Tibial nerve (tissue), 4 donors: Measurements from ENCODE around the gene ZFAND5. TPM values are rescaled to one million over a fixed set of nuclear protein-coding genes. Genes with fewer than 3 reads are reported as not detected.

Experiments
- DNase-seq, 2 donors: peaks; one replicate each; pipeline ENCODE4 v3.0.0-alpha.2; 2019; ENCODE audit warnings: low spot score in 2 of 2
- H3K27ac ChIP-seq, 4 donors: fragments of 200-600 bp; sonication (generic) in 3 of 4; one replicate each; pipeline ENCODE4 v1.5.1; 2017 to 2019; ENCODE audit warnings: mild to moderate bottlenecking in 1 of 4
- H3K27me3 ChIP-seq, 2 donors: fragments of 200-600 bp; sonication (generic) in 1 of 2; one replicate each; pipeline versions ENCODE4 v1.5.1 to v1.6.0; 2017 to 2019
- H3K36me3 ChIP-seq, 3 donors: fragments of 200-600 bp; sonication (generic); one replicate each; pipeline ENCODE4 v1.5.1; 2018 to 2019
- H3K4me1 ChIP-seq, 4 donors: fragments of 200-600 bp; sonication (generic) in 3 of 4; one replicate each; pipeline ENCODE4 v1.5.1; 2017 to 2019
- H3K4me3 ChIP-seq, 4 donors: fragments of 200-600 bp; sonication (generic) in 3 of 4; one replicate each; pipeline ENCODE4 v1.5.1; 2017 to 2019; ENCODE audit warnings: mild to moderate bottlenecking in 1 of 4, moderate library complexity in 1 of 4
- H3K9me3 ChIP-seq, 4 donors: fragments of 200-600 bp; sonication (generic) in 3 of 4; one replicate each; pipeline ENCODE4 v1.5.1; 2017 to 2019
- CTCF ChIP-seq, 5 experiments: fragments of 200-600 bp in 3 of 5; fragments of 450-650 bp in 2 of 5; sonication (generic) in 3 of 5; IDR thresholded peaks; one replicate each; pipeline ENCODE4 v1.5.1; 2016 to 2019; ENCODE audit warnings: antibody characterized with exemption in 5 of 5, mild to moderate bottlenecking in 3 of 5, moderate library complexity in 2 of 5
- EP300 ChIP-seq, 2 donors: sonication (generic); formaldehyde crosslinking; IDR thresholded peaks; one replicate each; pipeline ENCODE4 v1.6.1; 2017; ENCODE audit warnings: antibody characterized with exemption in 2 of 2, mild to moderate bottlenecking in 1 of 2
- POLR2A ChIP-seq, 2 donors: fragments of 450-650 bp; IDR thresholded peaks; one replicate each; pipeline ENCODE4 v1.6.1; 2017; ENCODE audit warnings: antibody characterized with exemption in 2 of 2, mild to moderate bottlenecking in 2 of 2, moderate library complexity in 2 of 2
- WGBS, 2 donors: methylation state at CpG; one replicate each; pipeline ENCODE4 v1.1.5; 2018; 5-methylcytosine and 5-hydroxymethylcytosine counted together
- total RNA-seq, 4 donors: library from RNA; depleted of rRNA; stranded (reverse); fragments of >200 nt; gene quantifications; one replicate each; pipeline ENCODE4 v1.1.0, GENCODE V29; 2016

ZFAND5 gene
- 1,000 to 10,000 TPM in 3 of 4 donors, 100 to 1,000 TPM in 1; 907 to 1,573 (median 1,091) TPM for total RNA-seq

DNA sequence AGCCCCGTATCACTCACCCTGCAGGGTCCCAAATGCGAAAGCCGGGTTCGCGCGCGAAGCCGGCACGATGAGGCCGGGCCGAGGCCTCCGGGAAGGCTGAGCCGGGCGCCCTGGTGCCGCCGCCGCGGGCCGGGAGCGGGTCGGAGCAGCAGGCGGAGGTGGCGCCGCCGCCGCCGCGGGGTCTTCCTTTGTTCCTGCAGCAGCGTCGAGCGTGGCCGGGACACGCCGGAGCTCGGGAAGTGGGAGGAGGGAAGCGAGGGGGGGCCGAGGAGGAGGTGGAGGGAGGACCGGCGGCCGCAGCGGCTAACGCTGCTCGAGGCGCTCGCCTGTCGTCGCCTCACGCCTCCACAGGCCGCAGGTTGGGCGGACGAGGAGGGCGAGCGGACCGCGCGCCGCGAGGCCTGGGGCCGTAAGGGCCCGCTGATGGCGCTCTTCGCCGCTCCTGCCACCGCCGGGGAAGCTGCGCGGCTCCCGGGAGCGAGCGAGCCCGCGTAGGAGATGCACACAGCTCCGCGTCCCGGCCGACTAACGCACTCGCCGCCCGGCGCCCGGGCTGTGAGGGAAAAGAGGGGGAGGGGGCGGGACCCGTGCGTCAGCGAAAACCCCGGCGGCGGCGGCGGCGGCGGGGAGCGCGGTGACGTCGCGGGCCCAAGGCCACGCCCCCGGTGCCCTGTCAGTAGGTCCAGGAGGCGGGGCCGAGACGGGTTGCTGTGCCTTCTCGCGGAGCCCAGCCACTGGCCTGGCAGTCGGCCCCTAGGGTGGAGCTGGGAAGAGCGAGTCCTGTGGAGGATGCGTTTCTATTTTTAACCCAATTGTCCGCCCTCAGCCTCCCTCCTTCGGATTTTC lies at the start of gene ZFAND5:
Gene ZFAND5, minus strand, starts transcription at position 530 of the 846 bp plus-strand sequence. CDS start 4,430 bp downstream, outside the sequence.
- no peaks in the 10 kb centered on the region for H3K27me3 ChIP-seq
- peaks cover 0 to 28% (median 21%) of the 10 kb centered on the region in 4 donors for H3K4me1 ChIP-seq
- H3K4me3 ChIP-seq: peak within 1 kb of the TSS; percentile 87 to 97 (median 95)
- peaks cover 0 to 6% (median 0%) of the 10 kb centered on the region in 3 donors for H3K36me3 ChIP-seq
- H3K9me3 ChIP-seq: no peaks in the 10 kb centered on the region
- WGBS, 2 donors: 0 to 1% methylated on average over 31 to 63 of the region's 110 CpGs
- TF ChIP-seq POLR2A (IDR thresholded peaks at IDR 0.05): peak; percentile 98 to 100
- TF ChIP-seq CTCF (IDR thresholded peaks at IDR 0.05): peak in 2 of 5 experiments; percentile 13 to 64
- TF ChIP-seq EP300 (IDR thresholded peaks at IDR 0.05): peak; percentile 52 to 100
- peak within 1 kb of the TSS; percentile 100 for H3K27ac ChIP-seq
- DNase-seq: peak; percentile 98 to 99

DNA sequence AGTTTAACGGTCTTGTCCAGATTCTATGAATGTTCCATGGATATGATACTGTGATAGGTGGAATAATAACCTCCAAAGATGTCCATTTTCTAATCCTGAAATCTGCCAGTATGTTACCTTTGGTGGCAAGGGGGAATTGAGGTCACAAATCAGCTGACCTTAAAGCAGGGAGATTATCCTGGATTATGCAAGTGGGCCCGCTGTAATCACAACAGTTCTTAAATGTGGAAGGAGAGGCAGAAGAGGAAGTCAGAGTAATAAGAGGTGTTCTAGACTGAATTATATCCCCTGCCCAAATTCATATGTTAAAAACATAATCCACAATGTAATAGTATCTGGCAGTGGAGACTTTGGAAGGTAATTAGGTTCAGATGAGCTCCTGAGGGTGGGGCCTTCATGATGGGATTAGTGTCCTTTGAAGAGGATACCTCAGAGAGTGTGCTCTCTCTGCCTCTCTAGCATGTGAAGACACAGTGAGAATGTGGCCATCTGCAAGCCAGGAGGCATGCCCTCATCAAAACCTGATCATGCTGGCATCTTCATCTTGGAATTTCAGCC lies 47.6 kb upstream of the ZFAND5 start:
- DNase-seq: no peak
- no peaks in the 10 kb centered on the region for H3K9me3 ChIP-seq
- H3K27me3 ChIP-seq: no peaks in the 10 kb centered on the region
- H3K27ac ChIP-seq: no peak overlapping the region
- TF ChIP-seq CTCF (IDR thresholded peaks at IDR 0.05): no peak
- TF ChIP-seq EP300 (IDR thresholded peaks at IDR 0.05): no peak
- no peak for TF ChIP-seq POLR2A (IDR thresholded peaks at IDR 0.05)
- H3K4me3 ChIP-seq: no peak overlapping the region
- no peaks in the 10 kb centered on the region for H3K36me3 ChIP-seq
- no peaks in the 10 kb centered on the region for H3K4me1 ChIP-seq
- WGBS, 2 donors: 87 to 88% methylated on average over 2 of the region's 2 CpGs

- Histone ChIP-seq H3K27me3 (no peaks in the 10 kb centered on the region), H3K27ac (no peak overlapping the region), H3K4me3 (no peak overlapping the region), H3K4me1 (no peaks in the 10 kb centered on the region), H3K36me3 (no peaks in the 10 kb centered on the region), H3K9me3 (no peaks in the 10 kb centered on the region)
- 86 to 89% methylated on average over 1 of the region's 1 CpG for WGBS, 2 donors
- no peak for TF ChIP-seq EP300 (IDR thresholded peaks at IDR 0.05)
- no peak for TF ChIP-seq CTCF (IDR thresholded peaks at IDR 0.05)
- TF ChIP-seq POLR2A (IDR thresholded peaks at IDR 0.05): no peak
- DNase-seq: no peak
Observed at GRCh38 chr9:72410214-72410613, 45.2 kb upstream of the ZFAND5 start.

DNA sequence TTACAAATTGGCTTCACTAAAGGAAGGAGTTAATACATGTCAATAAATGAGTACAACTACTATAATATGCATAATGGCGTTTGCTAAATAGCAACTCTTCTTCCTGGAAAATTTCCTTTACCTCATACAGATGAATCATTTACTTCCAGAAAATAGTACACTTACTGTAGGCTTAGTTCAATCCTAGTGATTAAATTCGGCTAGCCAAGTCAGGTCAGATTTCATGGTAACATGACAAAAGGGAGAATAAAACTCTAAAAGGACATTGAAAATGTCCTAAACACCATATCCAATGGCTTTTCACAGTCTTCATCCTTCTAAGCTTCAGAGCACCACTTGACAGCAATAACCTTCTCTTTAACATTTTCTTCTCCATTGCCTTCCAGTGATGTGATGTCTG lies 42.1 kb upstream of the ZFAND5 start:
- no peaks in the 10 kb centered on the region for H3K4me1 ChIP-seq
- H3K27ac ChIP-seq: no peak overlapping the region
- DNase-seq: no peak
- H3K36me3 ChIP-seq: no peaks in the 10 kb centered on the region
- no peaks in the 10 kb centered on the region for H3K27me3 ChIP-seq
- TF ChIP-seq CTCF (IDR thresholded peaks at IDR 0.05) (no peak), EP300 (IDR thresholded peaks at IDR 0.05) (no peak), POLR2A (IDR thresholded peaks at IDR 0.05) (no peak)
- H3K9me3 ChIP-seq: no peaks in the 10 kb centered on the region
- 41 to 49% methylated on average over 2 of the region's 2 CpGs for WGBS, 2 donors
- H3K4me3 ChIP-seq: no peak overlapping the region

- no peaks in the 10 kb centered on the region for H3K36me3 ChIP-seq
- DNase-seq: no peak
- H3K4me1 ChIP-seq: no peaks in the 10 kb centered on the region
- no peak for TF ChIP-seq EP300 (IDR thresholded peaks at IDR 0.05)
- H3K27ac ChIP-seq: no peak overlapping the region
- no peak overlapping the region for H3K4me3 ChIP-seq
- no peaks in the 10 kb centered on the region for H3K9me3 ChIP-seq
- 74 to 78% methylated on average over 2 of the region's 2 CpGs for WGBS, 2 donors
- no peaks in the 10 kb centered on the region for H3K27me3 ChIP-seq
Observed at GRCh38 chr9:72402744-72403143, 37.7 kb upstream of the ZFAND5 start.
